Nephron progenitor cell (in vitro differentiated cells): ENCODE measurements around the gene IRGC.

Experiments used
- DNase-seq: peaks from one replicate; pipeline ENCODE4 v3.0.0; 2021
- H3K27ac Mint-ChIP-seq: 2 replicates; pipeline ENCODE4 v1.8.0; 2021; ENCODE audit warnings: mild to moderate bottlenecking, moderate library complexity, mixed read lengths
- H3K27me3 Mint-ChIP-seq: 2 replicates; pipeline ENCODE4 v1.8.0; 2021; ENCODE audit warnings: mild to moderate bottlenecking, low read depth, mixed read lengths; ENCODE audit not compliant: poor library complexity
- H3K36me3 Mint-ChIP-seq: 2 replicates; pipeline ENCODE4 v1.8.0; 2021; ENCODE audit warnings: low read depth, mixed read lengths
- H3K4me1 Mint-ChIP-seq: 2 replicates; pipeline ENCODE4 v1.8.0; 2021; ENCODE audit warnings: mixed read lengths
- H3K4me3 Mint-ChIP-seq: 2 replicates; pipeline ENCODE4 v1.8.0; 2021; ENCODE audit warnings: mild to moderate bottlenecking, moderate library complexity, mixed read lengths
- H3K9me3 Mint-ChIP-seq: 2 replicates; pipeline ENCODE4 v1.8.0; 2021; ENCODE audit warnings: mild to moderate bottlenecking, moderate library complexity, mixed read lengths
- CTCF ChIP-seq: fragments of 200-600 bp; sonication (generic); IDR thresholded peaks from 2 replicates; pipeline ENCODE4 v1.5.0; 2021; ENCODE audit warnings: antibody characterized with exemption

IRGC gene

GRCh38 chr19:43688059-43688701 lies 27.7 kb upstream of the IRGC start:
- Mint-ChIP-seq H3K9me3 (peaks cover 31% of the 10 kb centered on the region), H3K27me3 (peaks cover 36% of the 10 kb centered on the region), H3K4me1 (peaks cover 19% of the 10 kb centered on the region), H3K4me3 (no peak overlapping the region), H3K27ac (no peak overlapping the region), H3K36me3 (no peaks in the 10 kb centered on the region)
- DNase-seq: no peak
- TF ChIP-seq CTCF: no peak

- H3K36me3 Mint-ChIP-seq: no peaks in the 10 kb centered on the region
- TF ChIP-seq CTCF: no peak
- H3K27ac Mint-ChIP-seq: no peak overlapping the region
Measured at GRCh38 chr19:43690444-43690843, 25.4 kb upstream of the IRGC start.

GRCh38 chr19:43690890-43691289 lies 25.0 kb upstream of the IRGC start:
- H3K9me3 Mint-ChIP-seq: peaks cover 37% of the 10 kb centered on the region
- TF ChIP-seq CTCF: no peak
- no peak for DNase-seq
- H3K4me1 Mint-ChIP-seq: peaks cover 14% of the 10 kb centered on the region
- no peaks in the 10 kb centered on the region for H3K36me3 Mint-ChIP-seq
- no peak overlapping the region for H3K27ac Mint-ChIP-seq
- H3K27me3 Mint-ChIP-seq: peaks cover 49% of the 10 kb centered on the region
- no peak overlapping the region for H3K4me3 Mint-ChIP-seq

More at GRCh38 chr19:43690444-43690843, 25.4 kb upstream of the IRGC start:
- H3K4me3 Mint-ChIP-seq: no peak overlapping the region
- no peak for DNase-seq
- H3K9me3 Mint-ChIP-seq: peaks cover 37% of the 10 kb centered on the region
- H3K27me3 Mint-ChIP-seq: peaks cover 44% of the 10 kb centered on the region
- peaks cover 17% of the 10 kb centered on the region for H3K4me1 Mint-ChIP-seq

DNA sequence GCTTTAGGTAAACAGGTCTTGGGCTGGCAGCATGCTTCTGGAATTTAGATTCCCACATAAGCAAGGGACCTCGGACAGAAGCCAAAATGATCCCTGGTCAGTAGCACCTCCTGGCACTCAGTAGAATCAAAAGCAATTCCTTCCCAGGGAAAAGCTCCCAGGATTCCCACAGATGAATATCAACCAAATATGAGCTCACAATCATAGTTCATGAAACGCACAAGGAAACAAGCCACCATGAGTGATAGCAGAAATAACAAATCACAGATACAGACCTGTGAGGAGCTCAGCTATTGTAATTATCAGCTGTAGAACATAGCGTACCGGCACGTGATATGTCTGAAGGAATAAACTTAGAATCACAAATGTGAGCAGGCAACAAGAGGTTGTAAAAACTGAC lies 24.1 kb upstream of the IRGC start:
- peaks cover 9% of the 10 kb centered on the region for H3K4me1 Mint-ChIP-seq
- peaks cover 51% of the 10 kb centered on the region for H3K27me3 Mint-ChIP-seq
- H3K9me3 Mint-ChIP-seq: peaks cover 40% of the 10 kb centered on the region
- no peaks in the 10 kb centered on the region for H3K36me3 Mint-ChIP-seq
- H3K27ac Mint-ChIP-seq: no peak overlapping the region
- no peak for TF ChIP-seq CTCF
- H3K4me3 Mint-ChIP-seq: no peak overlapping the region
- DNase-seq: no peak

DNA sequence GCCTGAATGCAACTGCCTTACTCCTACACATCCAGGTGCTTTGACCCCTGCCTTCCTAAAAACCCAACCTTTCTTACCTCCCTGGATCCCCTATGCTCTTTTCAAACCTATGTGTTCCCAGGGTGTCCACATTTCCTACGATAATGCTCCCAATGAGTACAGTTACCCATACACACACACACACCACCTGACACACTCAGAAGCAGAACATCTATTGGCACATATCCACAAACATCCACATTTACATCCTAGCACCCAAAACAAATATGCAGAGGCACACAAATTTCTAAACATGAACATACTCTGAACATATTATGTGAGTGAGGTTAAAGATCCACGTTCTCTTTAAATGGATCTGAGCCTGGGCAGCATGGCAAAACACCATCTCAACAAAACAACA lies 23.5 kb upstream of the IRGC start:
- Mint-ChIP-seq H3K4me3 (no peak overlapping the region), H3K27ac (no peak overlapping the region), H3K27me3 (peaks cover 51% of the 10 kb centered on the region), H3K36me3 (no peaks in the 10 kb centered on the region), H3K4me1 (peaks cover 2% of the 10 kb centered on the region), H3K9me3 (peaks cover 41% of the 10 kb centered on the region)
- DNase-seq: no peak
- no peak for TF ChIP-seq CTCF

- DNase-seq: no peak
- H3K9me3 Mint-ChIP-seq: peaks cover 43% of the 10 kb centered on the region
- H3K4me3 Mint-ChIP-seq: no peak overlapping the region
- no peak for TF ChIP-seq CTCF
- H3K27me3 Mint-ChIP-seq: peaks cover 54% of the 10 kb centered on the region
- H3K36me3 Mint-ChIP-seq: no peaks in the 10 kb centered on the region
- no peak overlapping the region for H3K27ac Mint-ChIP-seq
- H3K4me1 Mint-ChIP-seq: no peaks in the 10 kb centered on the region
Measured at GRCh38 chr19:43692877-43693276, 23.0 kb upstream of the IRGC start.
